Ishikawa (cell line): ENCODE measurements around the gene ARL5B.

ENCODE experiments used
- CEBPB ChIP-seq: IDR thresholded peaks from 2 replicates; pipeline ENCODE4 v1.6.1; 2012
- CREB1 ChIP-seq: IDR thresholded peaks from 2 replicates; pipeline ENCODE4 v1.6.1; 2012; ENCODE audit warnings: low read depth
- EP300 ChIP-seq: IDR thresholded peaks from 2 replicates; pipeline ENCODE4 v1.6.1; 2012; ENCODE audit warnings: borderline replicate concordance
- MAX ChIP-seq: IDR thresholded peaks from 2 replicates; pipeline ENCODE4 v1.6.1; 2012
- NFIC ChIP-seq: IDR thresholded peaks from 2 replicates; pipeline ENCODE4 v1.6.1; 2012
- RAD21 ChIP-seq: IDR thresholded peaks from 2 replicates; pipeline ENCODE4 v1.6.1; 2012; ENCODE audit warnings: low read depth
- USF1 ChIP-seq: IDR thresholded peaks from 2 replicates; pipeline ENCODE4 v1.6.1; 2012
- YY1 ChIP-seq: IDR thresholded peaks from 2 replicates; pipeline ENCODE4 v1.6.1; 2012; ENCODE audit warnings: low read depth

- no peak for TF ChIP-seq EP300
- TF ChIP-seq MAX, result no peak
- TF ChIP-seq USF1, result no peak
- TF ChIP-seq CEBPB, result no peak
- TF ChIP-seq RAD21, result no peak
- TF ChIP-seq NFIC, result no peak
- no peak for TF ChIP-seq CREB1
- no peak for TF ChIP-seq YY1
Measured at GRCh38 chr10:18658271-18659124, 733 bp upstream of the ARL5B start.
